HG02763 (cell line): ENCODE results near the gene SDCBP2.

Experiments used
- ATAC-seq: cut with Tn5 transposase; IDR thresholded peaks from one replicate; pipeline ENCODE4 v1.9.1; 2021; ENCODE audit warnings: mild to moderate bottlenecking, moderate library complexity; ENCODE audit not compliant: unreplicated experiment

Gene SDCBP2, protein sequence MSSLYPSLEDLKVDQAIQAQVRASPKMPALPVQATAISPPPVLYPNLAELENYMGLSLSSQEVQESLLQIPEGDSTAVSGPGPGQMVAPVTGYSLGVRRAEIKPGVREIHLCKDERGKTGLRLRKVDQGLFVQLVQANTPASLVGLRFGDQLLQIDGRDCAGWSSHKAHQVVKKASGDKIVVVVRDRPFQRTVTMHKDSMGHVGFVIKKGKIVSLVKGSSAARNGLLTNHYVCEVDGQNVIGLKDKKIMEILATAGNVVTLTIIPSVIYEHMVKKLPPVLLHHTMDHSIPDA

GRCh38 chr20:1328680-1329330 lies at the start of gene SDCBP2:
Gene SDCBP2 (minus strand): TSS chr20:1329139. CDS start chr20:1320416, 8,723 bp downstream.
- ATAC-seq, result no peak

DNA sequence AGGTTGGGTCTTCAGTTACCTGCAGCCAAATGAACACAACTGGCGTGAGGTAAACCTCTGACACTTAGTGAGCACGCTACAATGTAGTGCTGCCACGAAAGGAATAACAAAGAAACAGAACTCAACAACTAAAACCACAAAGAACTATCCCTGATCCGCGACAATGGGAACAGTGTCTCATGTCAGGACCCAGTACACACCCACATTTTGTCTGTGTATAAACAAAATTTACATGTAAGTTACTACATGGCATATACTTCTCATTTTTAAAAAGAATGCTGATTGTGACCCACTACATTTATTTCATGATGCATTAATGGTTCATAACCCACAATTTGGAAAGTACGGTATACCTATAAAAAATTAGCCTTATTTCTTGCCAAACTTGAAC lies 49.8 kb upstream of the SDCBP2 start:
- ATAC-seq, result no peak

GRCh38 chr20:1377984-1378734 lies 49.2 kb upstream of the SDCBP2 start:
- ATAC-seq, result no peak

- ATAC-seq, result no peak
These were observed 48.5 kb upstream of the SDCBP2 start for GRCh38 chr20:1377341-1377871.

- no peak for ATAC-seq
These were observed 47.7 kb upstream of the SDCBP2 start for GRCh38 chr20:1376408-1377270.

- ATAC-seq, result no peak
These were observed 47.1 kb upstream of the SDCBP2 start for GRCh38 chr20:1376007-1376406.

DNA sequence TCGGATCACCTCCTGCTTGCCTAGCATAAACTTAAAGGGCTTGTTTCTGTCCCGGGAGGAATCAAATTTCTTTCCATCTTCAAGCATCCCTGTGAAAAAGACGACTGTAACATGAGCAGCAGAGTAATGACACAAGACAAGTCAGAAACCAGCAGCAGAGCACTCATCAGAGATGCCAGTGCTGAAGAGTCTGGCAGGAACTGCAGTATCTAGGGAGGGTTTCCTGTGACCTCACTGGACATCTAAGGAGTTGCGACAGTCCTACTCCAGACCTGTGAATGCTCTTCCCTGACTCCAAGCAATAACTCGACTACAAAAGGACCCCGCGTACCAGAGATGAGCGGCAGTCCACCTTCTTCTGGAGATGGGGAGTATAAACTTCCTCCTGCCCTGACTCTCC lies 46.6 kb upstream of the SDCBP2 start:
- no peak for ATAC-seq

DNA sequence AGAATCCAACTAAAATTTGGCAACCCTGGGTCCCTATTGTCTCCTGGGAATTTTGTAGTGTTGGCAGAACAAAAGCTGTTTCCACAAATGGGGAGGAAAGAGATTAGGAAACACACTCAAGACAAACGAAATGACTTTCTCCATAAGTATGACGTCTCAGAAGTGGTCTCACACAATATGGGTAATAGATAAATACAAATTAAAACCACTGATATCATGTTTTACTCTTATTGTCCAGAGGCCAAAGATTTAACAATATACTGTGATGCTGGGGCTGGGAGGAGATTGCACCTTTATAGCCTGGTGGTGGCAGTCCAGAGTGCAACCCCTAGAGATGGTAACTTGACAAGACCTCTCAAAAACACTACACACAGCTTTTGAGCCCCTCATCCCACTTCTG lies 45.3 kb upstream of the SDCBP2 start:
- no peak for ATAC-seq

DNA sequence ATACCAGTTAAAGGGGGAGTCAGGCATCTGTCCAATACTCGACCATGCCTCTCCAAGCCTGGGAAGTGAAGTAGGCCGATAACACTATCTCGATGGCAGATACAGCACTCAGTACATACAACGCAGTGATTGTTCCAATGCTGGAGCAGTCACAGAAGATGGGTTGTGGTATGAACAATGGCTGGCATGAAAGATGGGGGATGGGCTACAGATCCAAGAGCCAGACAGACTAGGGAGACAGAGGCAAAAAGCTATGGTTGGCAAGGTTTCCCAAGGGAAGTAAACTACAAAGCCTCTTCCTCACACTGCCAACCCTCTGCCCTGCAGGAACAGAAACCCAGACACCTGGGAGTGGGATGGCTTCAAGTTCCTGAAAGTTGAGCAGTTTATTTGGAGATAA lies 44.7 kb upstream of the SDCBP2 start:
- ATAC-seq, result no peak

DNA sequence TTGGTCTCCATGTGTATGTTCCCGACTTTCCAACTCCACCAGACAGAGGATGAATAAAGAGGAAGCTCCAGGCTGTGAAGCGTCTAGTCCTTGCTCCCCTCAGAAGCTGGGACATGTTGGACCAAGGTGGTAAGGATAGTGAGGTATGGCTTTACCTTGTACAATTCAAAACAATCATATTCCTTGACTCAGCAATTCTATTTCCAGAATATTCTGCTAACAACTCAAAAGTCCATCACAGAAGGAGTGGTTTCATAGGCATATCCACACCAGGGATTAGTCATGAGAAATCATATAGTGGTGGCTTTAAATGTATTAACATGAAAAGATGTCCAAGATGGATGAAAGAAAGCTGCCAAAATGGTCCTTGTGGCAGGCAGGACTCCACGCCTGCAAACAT lies 44.1 kb upstream of the SDCBP2 start:
- no peak for ATAC-seq

- no peak for ATAC-seq
These were observed 43.0 kb upstream of the SDCBP2 start for GRCh38 chr20:1371830-1372539.

- no peak for ATAC-seq
These were observed 42.4 kb upstream of the SDCBP2 start for GRCh38 chr20:1371202-1371782.

DNA sequence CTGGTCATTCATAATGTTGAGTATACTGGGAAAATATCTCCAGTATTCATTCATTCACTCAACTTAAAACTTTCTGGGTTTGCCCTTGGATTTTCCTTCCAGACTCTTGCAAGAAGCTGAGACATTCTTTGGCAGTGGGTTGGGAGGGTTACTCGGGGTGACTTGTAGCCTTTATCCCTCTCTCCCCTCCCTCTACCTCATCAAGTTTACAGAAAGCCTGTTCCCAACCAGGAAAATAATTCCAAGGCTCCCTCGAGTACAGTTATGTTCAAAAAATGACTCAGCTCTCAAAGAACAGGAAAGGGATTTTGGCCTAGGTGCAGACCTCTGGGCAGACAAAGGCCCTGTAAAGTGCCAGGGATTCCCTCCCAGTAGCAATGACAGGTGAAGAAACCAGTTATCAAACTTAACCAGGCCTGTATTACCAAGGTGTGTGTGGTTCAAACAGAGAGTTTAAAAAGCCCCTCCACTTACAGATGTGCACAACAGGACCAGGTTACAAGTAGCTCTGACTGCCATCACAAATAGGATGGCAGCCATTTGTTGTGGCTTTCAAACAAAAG lies 41.7 kb upstream of the SDCBP2 start:
- no peak for ATAC-seq

DNA sequence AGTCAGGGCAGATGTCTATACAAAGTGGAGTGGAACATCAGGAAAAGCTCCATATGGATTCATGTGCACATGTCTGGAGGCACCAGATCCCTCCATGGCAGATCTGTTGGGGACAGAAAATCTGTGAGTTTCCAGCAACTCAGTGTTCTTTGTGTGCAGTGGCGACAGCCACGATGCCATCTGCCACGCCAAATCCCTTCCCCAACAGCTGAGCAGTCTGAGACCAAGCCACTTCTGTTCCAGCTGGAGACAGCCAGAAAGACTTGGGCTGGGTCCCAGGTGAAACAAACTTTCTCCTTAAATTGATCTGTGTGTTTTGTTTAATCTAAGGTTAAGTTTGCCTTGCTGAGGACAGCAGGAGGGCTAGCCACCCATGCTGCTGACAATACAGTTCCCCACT lies 41.0 kb upstream of the SDCBP2 start:
- no peak for ATAC-seq

DNA sequence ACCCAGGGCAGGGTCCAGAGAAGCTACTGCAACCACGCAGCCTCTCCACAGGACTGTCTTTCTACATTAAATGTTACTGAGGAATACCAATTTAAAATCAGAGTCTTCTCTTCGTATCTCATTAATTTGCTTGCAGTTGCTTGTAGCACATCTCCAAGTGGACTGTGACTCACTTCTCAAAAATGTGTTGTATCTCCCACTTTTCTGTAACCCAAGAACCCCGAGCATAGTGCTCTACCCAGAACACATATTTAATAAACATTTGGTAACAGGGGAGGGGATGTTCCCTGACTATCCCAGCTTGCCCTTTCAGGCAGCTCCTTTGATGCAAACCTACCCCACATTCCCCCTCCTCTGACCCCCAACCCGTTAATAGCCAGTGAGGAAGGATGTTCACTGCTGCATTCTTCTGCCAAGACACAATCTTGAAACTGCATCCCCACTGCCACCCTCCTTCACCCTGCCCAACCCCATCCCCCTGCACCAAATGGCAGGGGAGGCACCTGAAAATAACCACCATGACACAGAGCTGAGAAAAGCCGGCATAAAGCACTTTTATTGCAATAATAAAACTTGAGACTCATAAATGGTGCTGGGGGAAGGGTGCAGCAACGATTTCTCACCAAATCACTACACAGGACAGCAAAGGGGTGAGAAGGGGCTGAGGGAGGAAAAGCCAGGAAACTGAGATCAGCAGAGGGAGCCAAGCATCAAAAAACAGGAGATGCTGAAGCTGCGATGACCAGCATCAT lies 39.7 kb upstream of the SDCBP2 start:
- no peak for ATAC-seq

DNA sequence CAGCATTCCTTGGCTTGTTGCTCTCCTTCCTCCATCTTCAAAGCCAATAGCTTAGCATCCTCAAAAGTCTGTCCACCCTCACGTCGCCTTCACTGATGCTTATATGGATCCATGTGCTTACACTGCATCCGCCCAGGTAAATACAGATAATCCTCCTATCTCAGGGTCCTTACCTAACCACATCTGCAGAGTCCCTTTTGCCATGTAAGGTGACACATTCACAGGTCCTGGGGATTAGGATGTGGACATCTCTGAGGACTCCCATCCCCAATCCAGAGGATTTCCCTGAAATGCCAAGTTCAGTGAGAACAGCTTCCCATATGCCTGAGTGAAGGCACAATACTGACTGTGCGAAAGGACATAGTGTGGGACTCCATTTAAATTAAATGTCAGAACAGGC lies 38.5 kb upstream of the SDCBP2 start:
- ATAC-seq, result no peak

GRCh38 chr20:1364106-1364505 lies 35.2 kb upstream of the SDCBP2 start:
- ATAC-seq, result no peak

DNA sequence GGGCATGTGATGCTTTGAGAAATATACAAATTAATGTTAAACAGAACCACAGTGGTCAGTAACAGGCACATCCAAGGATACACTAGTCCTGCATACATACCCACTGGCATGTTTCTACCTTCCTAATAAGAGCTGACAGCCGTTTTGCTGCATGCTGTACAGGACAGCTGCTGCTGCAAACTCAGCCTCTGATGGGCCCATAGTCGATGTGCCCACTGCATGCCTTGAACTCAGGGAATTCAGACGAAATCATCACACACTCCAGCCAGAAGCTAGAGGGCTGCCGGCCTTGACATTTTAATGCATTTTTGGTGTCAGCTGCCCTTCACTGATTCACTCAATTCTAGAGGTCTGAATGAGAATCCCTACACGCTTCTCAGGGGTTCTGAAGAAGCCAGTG lies 34.6 kb upstream of the SDCBP2 start:
- no peak for ATAC-seq

GRCh38 chr20:1362484-1362883 lies 33.5 kb upstream of the SDCBP2 start:
- ATAC-seq, result no peak
